Bone marrow (tissue), 2 donors: ENCODE results near the gene FKBP3.
"Not testable (repeated sequence)": the region's sequence is repeated elsewhere in the genome, so short reads cannot be mapped to it uniquely, and the experiment has no call there.

Source experiments
- DNase-seq, 2 donors: peaks; one replicate each; lab custom pipeline; 2025; lab: John Stamatoyannopoulos, UW

FKBP3 gene

GRCh38 chr14:45134051-45134958 is at the start of gene FKBP3:
FKBP3 (minus strand) TSS chr14:45134481; CDS start chr14:45134456, 25 bp downstream.
- DNase-seq: peak; percentile 86 to 96

GRCh38 chr14:45181806-45182205 is 47.5 kb upstream of the FKBP3 start:
- DNase-seq: no peak

- no peak for DNase-seq
These were observed 47.0 kb upstream of the FKBP3 start for GRCh38 chr14:45181329-45181728.

- DNase-seq: no peak
These were observed 42.8 kb upstream of the FKBP3 start for GRCh38 chr14:45177076-45177475.

GRCh38 chr14:45169906-45170305 is 35.6 kb upstream of the FKBP3 start:
- DNase-seq: no peak

- DNase-seq: no peak
These were observed 21.8 kb upstream of the FKBP3 start for GRCh38 chr14:45156067-45156466.

- DNase-seq: no peak
These were observed 16.2 kb upstream of the FKBP3 start for GRCh38 chr14:45150386-45150890.

GRCh38 chr14:45149602-45150001 is 15.3 kb upstream of the FKBP3 start:
- no peak for DNase-seq

GRCh38 chr14:45145214-45145613 is 10.9 kb upstream of the FKBP3 start:
- no peak for DNase-seq

GRCh38 chr14:45144658-45145057 is 10.4 kb upstream of the FKBP3 start:
- no peak for DNase-seq

- not testable (repeated sequence) for DNase-seq
These were observed 7.8 kb upstream of the FKBP3 start for GRCh38 chr14:45142083-45142482.

GRCh38 chr14:45140661-45141187 is 6.4 kb upstream of the FKBP3 start:
- DNase-seq: no peak

GRCh38 chr14:45136399-45136798 is 2.1 kb upstream of the FKBP3 start:
- DNase-seq: no peak

GRCh38 chr14:45135659-45136395 is 1.5 kb upstream of the FKBP3 start, which contains the start of gene FANCM:
FANCM (plus strand) TSS chr14:45135930; CDS start chr14:45136032, 102 bp downstream.
- peak; percentile 47 to 87 for DNase-seq

GRCh38 chr14:45135156-45135555 is 875 bp upstream of the FKBP3 start:
- no peak for DNase-seq

GRCh38 chr14:45133683-45134050 is 614 bp downstream of the FKBP3 start:
- DNase-seq: no peak

GRCh38 chr14:45128963-45129629 is 5.2 kb downstream of the FKBP3 start:
- DNase-seq: no peak

GRCh38 chr14:45125754-45126153 is 8.5 kb downstream of the FKBP3 start:
- no peak for DNase-seq

GRCh38 chr14:45123271-45123670 is 11.0 kb downstream of the FKBP3 start:
- no peak for DNase-seq

- no peak for DNase-seq
These were observed 14.2 kb downstream of the FKBP3 start for GRCh38 chr14:45120096-45120495.

- no peak for DNase-seq
These were observed 15.7 kb downstream of the FKBP3 start for GRCh38 chr14:45118594-45118993.

- no peak for DNase-seq
These were observed 20.0 kb downstream of the FKBP3 start for GRCh38 chr14:45114327-45114726.
